GM23338 (cell line): ENCODE measurements around the gene GPR143. TPM values are rescaled to one million over a fixed set of nuclear protein-coding genes. Genes with fewer than 3 reads are reported as not detected.
A peak's percentile ranks its signal among the peaks of the same experiment; 100 is the strongest.

Experiments
- ATAC-seq: fragments of 200-7000 bp; cut with Tn5 transposase; 3 replicates; pipeline ENCODE4 v1.9.1; 2020
- DNase-seq: peaks from one replicate; pipeline ENCODE4 v3.0.0-alpha.2; 2015; ENCODE audit warnings: low spot score
- H2AFZ ChIP-seq: fragments of 200-600 bp; sonication (generic); 2 replicates; pipeline ENCODE4 v1.8.0; 2016; ENCODE audit warnings: antibody characterized with exemption, mild to moderate bottlenecking, moderate library complexity
- H3F3A ChIP-seq: fragments of 200-600 bp; sonication (generic); replicated peaks from 2 replicates; pipeline ENCODE4 v1.8.0; 2017; ENCODE audit warnings: antibody characterized with exemption, mixed run types, low read depth
- H3K27ac ChIP-seq: fragments of 200-600 bp; sonication (generic); 2 replicates; pipeline ENCODE4 v1.6.1; 2016; ENCODE audit warnings: low read depth
- H3K27me3 ChIP-seq: fragments of 200-600 bp; sonication (generic); 2 replicates; pipeline ENCODE4 v1.8.0; 2016; ENCODE audit warnings: mild to moderate bottlenecking, mixed run types, moderate library complexity; ENCODE audit not compliant: insufficient read depth
- H3K36me3 ChIP-seq: fragments of 200-600 bp; sonication (generic); 2 replicates; pipeline ENCODE4 v1.8.0; 2016; ENCODE audit warnings: mild to moderate bottlenecking; ENCODE audit not compliant: insufficient read depth
- H3K4me1 ChIP-seq: fragments of 200-600 bp; sonication (generic); 2 replicates; pipeline ENCODE4 v1.8.0; 2016; ENCODE audit warnings: mild to moderate bottlenecking, moderate library complexity; ENCODE audit not compliant: insufficient read depth
- H3K4me2 ChIP-seq: fragments of 200-600 bp; sonication (generic); 2 replicates; pipeline ENCODE4 v1.7.1; 2017; ENCODE audit warnings: mixed run types
- H3K4me3 ChIP-seq: fragments of 200-600 bp; sonication (generic); 2 replicates; pipeline ENCODE4 v1.6.1; 2016; ENCODE audit warnings: mixed run types
- H3K79me2 ChIP-seq: fragments of 200-600 bp; sonication (generic); replicated peaks from 2 replicates; pipeline ENCODE4 v1.8.0; 2017; ENCODE audit warnings: mild to moderate bottlenecking; ENCODE audit not compliant: insufficient read depth
- H3K9me2 ChIP-seq: fragments of 200-600 bp; sonication (generic); 2 replicates; pipeline ENCODE4 v1.8.0; 2017; ENCODE audit not compliant: insufficient read depth
- H4K20me1 ChIP-seq: fragments of 200-600 bp; sonication (generic); replicated peaks from 2 replicates; pipeline ENCODE4 v1.8.0; 2017; ENCODE audit warnings: mild to moderate bottlenecking; ENCODE audit not compliant: insufficient read depth
- H3K27ac Mint-ChIP-seq: 2 replicates; pipeline ENCODE4 v1.8.0; 2020; ENCODE audit warnings: inconsistent platforms, mild to moderate bottlenecking, moderate library complexity, mixed read lengths
- H3K27me3 Mint-ChIP-seq: 3 replicates; pipeline ENCODE4 v1.8.0; 2022; ENCODE audit warnings: low read depth, mild to moderate bottlenecking, moderate library complexity, mixed read lengths, inconsistent platforms; ENCODE audit not compliant: insufficient read depth, poor library complexity
- H3K36me3 Mint-ChIP-seq: 3 replicates; pipeline ENCODE4 v1.8.0; 2021; ENCODE audit warnings: low read depth, mild to moderate bottlenecking, inconsistent platforms, moderate library complexity, mixed read lengths
- H3K4me1 Mint-ChIP-seq: 3 replicates; pipeline ENCODE4 v1.8.0; 2020; ENCODE audit warnings: mild to moderate bottlenecking, inconsistent platforms, mixed read lengths
- H3K4me3 Mint-ChIP-seq: 3 replicates; pipeline ENCODE4 v1.8.0; 2021; ENCODE audit warnings: moderate library complexity, mild to moderate bottlenecking, inconsistent platforms, mixed read lengths
- H3K9me3 Mint-ChIP-seq: 3 replicates; pipeline ENCODE4 v1.8.0; 2020; ENCODE audit warnings: moderate library complexity, mild to moderate bottlenecking, inconsistent platforms, mixed read lengths
- CREB1 ChIP-seq: fragments of 250-450 bp; sonication (Bioruptor Pico); IDR thresholded peaks from 2 replicates; pipeline ENCODE4 v1.5.0; 2020; ENCODE audit warnings: low read depth, mild to moderate bottlenecking, moderate library complexity
- CTCF ChIP-seq, 2 experiments: fragments of 200-600 bp in 1 of 2; sonication (generic) in 1 of 2; conservative IDR thresholded peaks; 2 replicates each; pipeline versions ENCODE4 v1.5.1 to v1.6.1; 2016 to 2017; ENCODE audit warnings: antibody characterized with exemption in 2 of 2, low read depth in 2 of 2, mild to moderate bottlenecking in 2 of 2, moderate library complexity in 1 of 2
- EZH2 ChIP-seq: fragments of 200-600 bp; sonication (generic); IDR thresholded peaks from one replicate; pipeline ENCODE4 v1.8.0; 2017; ENCODE audit warnings: antibody characterized with exemption, mild to moderate bottlenecking, low read depth; ENCODE audit not compliant: unreplicated experiment
- JUNB ChIP-seq: IDR thresholded peaks from one replicate; pipeline ENCODE4 v1.6.1; 2016; ENCODE audit warnings: antibody characterized with exemption; ENCODE audit not compliant: unreplicated experiment
- ZNF331 ChIP-seq: fragments of 250-450 bp; sonication (Bioruptor Pico); IDR thresholded peaks from 2 replicates; pipeline ENCODE4 v1.5.0; 2020; ENCODE audit warnings: low read depth, mild to moderate bottlenecking, moderate library complexity
- polyA plus RNA-seq: library from polyadenylated mRNA; unstranded; fragments of >200 nt; fragmentation: Nextera tagmentation; extraction: Ambion mirVana; gene quantifications from 2 replicates; pipeline ENCODE4 v1.2.1, GENCODE V29; 2016
- total RNA-seq: library from RNA; depleted of rRNA; stranded (reverse); fragments of >200 nt; shearing (Covaris generic); gene quantifications from 2 replicates; pipeline ENCODE4 v1.2.3, GENCODE V29; 2014
- TF ChIP-seq, protein P1 (sequence below): IDR thresholded peaks from one replicate; pipeline ENCODE4 v1.6.1; 2018; ENCODE audit warnings: antibody characterized with exemption; ENCODE audit not compliant: unreplicated experiment

GPR143 gene
- total and polyA plus RNA-seq, 2 experiments from 2014 or later: 7.4 to 13.0 TPM

GRCh38 chrX:9703406-9703805, 62.2 kb downstream of the GPR143 start:
- no peaks in the 10 kb centered on the region for H3F3A ChIP-seq
- no peaks in the 10 kb centered on the region for H3K27me3 ChIP-seq
- no peak overlapping the region for H3K4me2 ChIP-seq
- no peak overlapping the region for H2AFZ ChIP-seq
- Mint-ChIP-seq H3K4me3 (no peak overlapping the region), H3K4me1 (peaks cover 2% of the 10 kb centered on the region; the same call in 1 of the 3 replicates), H3K27me3 (no peaks in the 10 kb centered on the region), H3K9me3 (no peaks in the 10 kb centered on the region), H3K36me3 (peaks cover 44% of the 10 kb centered on the region), H3K27ac (no peak overlapping the region)
- H4K20me1 ChIP-seq: no peaks in the 10 kb centered on the region
- no peak for DNase-seq
- no peaks in the 10 kb centered on the region for H3K4me1 ChIP-seq
- no peak for TF ChIP-seq ZNF331 (CRISPR knock-in tag)
- TF ChIP-seq JUNB: no peak
- no peak for TF ChIP-seq EZH2
- no peak for TF ChIP-seq CREB1 (CRISPR knock-in tag)
- no peaks in the 10 kb centered on the region for H3K79me2 ChIP-seq
- no peak overlapping the region for H3K27ac ChIP-seq
- H3K36me3 ChIP-seq: no peaks in the 10 kb centered on the region
- no peaks in the 10 kb centered on the region for H3K9me2 ChIP-seq
- ATAC-seq: no peak
- no peak overlapping the region for H3K4me3 ChIP-seq

DNA sequence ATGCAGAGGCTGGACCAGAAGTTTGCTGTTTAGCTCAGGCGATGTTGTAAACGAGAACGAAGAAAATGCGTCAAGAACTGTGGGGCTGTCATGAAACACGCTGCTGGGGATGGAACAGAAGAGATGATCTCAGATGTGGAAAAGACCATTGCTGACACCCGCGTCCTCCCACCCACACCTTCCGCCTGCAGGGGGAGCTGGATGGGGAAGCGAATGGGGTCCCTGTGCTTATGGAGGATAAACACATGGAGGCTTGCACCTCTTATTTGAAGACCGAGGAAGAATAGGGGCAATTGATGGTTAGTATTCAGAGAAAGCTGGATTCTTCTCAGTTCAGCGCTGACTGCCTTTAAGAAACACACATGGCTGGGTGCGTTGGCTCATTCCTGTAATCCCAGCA, 63.9 kb downstream of the GPR143 start:
- peak; percentile 10 for DNase-seq
- H3K36me3 Mint-ChIP-seq: peaks cover 44% of the 10 kb centered on the region
- H2AFZ ChIP-seq: no peak overlapping the region
- H3F3A ChIP-seq: no peaks in the 10 kb centered on the region
- H3K4me3 Mint-ChIP-seq: no peak overlapping the region
- H3K27me3 ChIP-seq: no peaks in the 10 kb centered on the region
- no peak overlapping the region for H3K4me2 ChIP-seq
- H3K36me3 ChIP-seq: no peaks in the 10 kb centered on the region
- no peak overlapping the region for H3K4me3 ChIP-seq
- H3K9me3 Mint-ChIP-seq: no peaks in the 10 kb centered on the region
- no peaks in the 10 kb centered on the region for H3K9me2 ChIP-seq
- H3K27me3 Mint-ChIP-seq: no peaks in the 10 kb centered on the region
- ATAC-seq: no peak
- no peak overlapping the region for H3K27ac ChIP-seq
- no peaks in the 10 kb centered on the region for H3K79me2 ChIP-seq
- H4K20me1 ChIP-seq: no peaks in the 10 kb centered on the region
- TF ChIP-seq, protein P1, sequence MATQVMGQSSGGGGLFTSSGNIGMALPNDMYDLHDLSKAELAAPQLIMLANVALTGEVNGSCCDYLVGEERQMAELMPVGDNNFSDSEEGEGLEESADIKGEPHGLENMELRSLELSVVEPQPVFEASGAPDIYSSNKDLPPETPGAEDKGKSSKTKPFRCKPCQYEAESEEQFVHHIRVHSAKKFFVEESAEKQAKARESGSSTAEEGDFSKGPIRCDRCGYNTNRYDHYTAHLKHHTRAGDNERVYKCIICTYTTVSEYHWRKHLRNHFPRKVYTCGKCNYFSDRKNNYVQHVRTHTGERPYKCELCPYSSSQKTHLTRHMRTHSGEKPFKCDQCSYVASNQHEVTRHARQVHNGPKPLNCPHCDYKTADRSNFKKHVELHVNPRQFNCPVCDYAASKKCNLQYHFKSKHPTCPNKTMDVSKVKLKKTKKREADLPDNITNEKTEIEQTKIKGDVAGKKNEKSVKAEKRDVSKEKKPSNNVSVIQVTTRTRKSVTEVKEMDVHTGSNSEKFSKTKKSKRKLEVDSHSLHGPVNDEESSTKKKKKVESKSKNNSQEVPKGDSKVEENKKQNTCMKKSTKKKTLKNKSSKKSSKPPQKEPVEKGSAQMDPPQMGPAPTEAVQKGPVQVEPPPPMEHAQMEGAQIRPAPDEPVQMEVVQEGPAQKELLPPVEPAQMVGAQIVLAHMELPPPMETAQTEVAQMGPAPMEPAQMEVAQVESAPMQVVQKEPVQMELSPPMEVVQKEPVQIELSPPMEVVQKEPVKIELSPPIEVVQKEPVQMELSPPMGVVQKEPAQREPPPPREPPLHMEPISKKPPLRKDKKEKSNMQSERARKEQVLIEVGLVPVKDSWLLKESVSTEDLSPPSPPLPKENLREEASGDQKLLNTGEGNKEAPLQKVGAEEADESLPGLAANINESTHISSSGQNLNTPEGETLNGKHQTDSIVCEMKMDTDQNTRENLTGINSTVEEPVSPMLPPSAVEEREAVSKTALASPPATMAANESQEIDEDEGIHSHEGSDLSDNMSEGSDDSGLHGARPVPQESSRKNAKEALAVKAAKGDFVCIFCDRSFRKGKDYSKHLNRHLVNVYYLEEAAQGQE: no peak
- TF ChIP-seq CTCF (conservative IDR thresholded peaks at IDR 0.05; ENCODE audit: low read depth in 2 of 2) (peak; percentile 30 to 52), EZH2 (no peak)
- no peaks in the 10 kb centered on the region for H3K4me1 Mint-ChIP-seq
- no peak overlapping the region for H3K27ac Mint-ChIP-seq
- H3K4me1 ChIP-seq: no peaks in the 10 kb centered on the region
